K562 (cell line): Measurements from ENCODE around the gene PI16. TPM values are rescaled to one million over a fixed set of nuclear protein-coding genes. Genes with fewer than 3 reads are reported as not detected.

Source experiments
- ATAC-seq: fragments of 200-7000 bp; cut with Tn5 transposase; 3 replicates; pipeline ENCODE4 v1.9.1; 2020; ENCODE audit warnings: moderate library complexity
- BruUV-seq: library from RNA; stranded (reverse); fragments of 400-500 nt; replicated peaks from 2 replicates; lab custom pipeline; 2021; lab: Mats Ljungman, UMichigan
- CTCF ChIA-PET: fragments of 300-600 bp; formaldehyde crosslinking; extraction: SDS; loops from one replicate; lab custom pipeline; 2021; ENCODE audit warnings: low intra/inter-chr PET ratio; lab: Yijun Ruan, JAX
- POLR2A ChIA-PET: fragments of 300-600, 350-650 bp; sonication (Branson Sonifier 250); formaldehyde crosslinking; extraction: SDS; loops from one replicate; lab custom pipeline; 2021; ENCODE audit warnings: antibody characterized with exemption, inconsistent platforms; lab: Yijun Ruan, JAX
- DNase-seq, 4 experiments: peaks; one replicate each; pipeline versions ENCODE4 v3.0.0 to v3.0.0-alpha.2; 2011 to 2018; ENCODE audit warnings: low spot score in 3 of 4, mixed read lengths in 3 of 4; ENCODE audit errors: extremely low read depth in 1 of 4
- FAIRE-seq: peaks from 2 replicates; lab custom pipeline; 2011; peaks lifted over from hg19 to GRCh38; lab: Jason Lieb, UNC
- H2AFZ ChIP-seq: 2 replicates; pipeline ENCODE4 v1.6.0; 2011; ENCODE audit warnings: low read depth, low read length, control low read depth, inconsistent platforms
- H3K27ac ChIP-seq: fragments of 200-600 bp; 3 replicates; pipeline ENCODE4 v1.8.0; 2011; ENCODE audit warnings: low read depth, mild to moderate bottlenecking, control low read depth, inconsistent platforms, low read length, moderate library complexity, mixed read lengths; ENCODE audit errors: extremely low read depth
- H3K27me3 ChIP-seq, 2 experiments: fragments of 300-600 bp in 1 of 2; 2 replicates in 1 of 2; 3 replicates in 1 of 2; pipeline versions ENCODE4 v1.6.0 to v1.8.0; 2011; ENCODE audit warnings: inconsistent platforms in 2 of 2, low read length in 2 of 2, mild to moderate bottlenecking in 1 of 2, mixed read lengths in 1 of 2, moderate library complexity in 1 of 2; ENCODE audit not compliant: control insufficient read depth in 2 of 2, insufficient read depth in 2 of 2
- H3K36me3 ChIP-seq: fragments of 300-600 bp; 3 replicates; pipeline ENCODE4 v1.8.0; 2011; ENCODE audit warnings: mild to moderate bottlenecking, low read length, inconsistent platforms; ENCODE audit not compliant: control insufficient read depth, insufficient read depth
- H3K4me1 ChIP-seq, 2 experiments: fragments of 200-600 bp in 1 of 2; replicated peaks in 1 of 2; 2 replicates in 1 of 2; 3 replicates in 1 of 2; pipeline versions ENCODE4 v1.5.1 to v1.8.0; 2011; ENCODE audit warnings: inconsistent platforms in 2 of 2, low read length in 2 of 2, mild to moderate bottlenecking in 1 of 2, mixed read lengths in 1 of 2, moderate library complexity in 1 of 2; ENCODE audit not compliant: control insufficient read depth in 2 of 2, insufficient read depth in 2 of 2
- H3K4me2 ChIP-seq: 2 replicates; pipeline ENCODE4 v1.6.1; 2011; ENCODE audit warnings: low read length, control low read depth, inconsistent platforms, mixed read lengths; ENCODE audit not compliant: insufficient read depth
- H3K4me3 ChIP-seq: fragments of 200-600 bp; sonication (generic), shearing (Covaris generic); 2 replicates; pipeline ENCODE4 v1.5.1; 2016; ENCODE audit warnings: control low read depth, inconsistent platforms
- H3K79me2 ChIP-seq: fragments of 200-600 bp; 3 replicates; pipeline ENCODE4 v1.8.0; 2011; ENCODE audit warnings: low read length, inconsistent platforms; ENCODE audit not compliant: control insufficient read depth, insufficient read depth
- H3K9ac ChIP-seq, 2 experiments: 2 replicates each; pipeline versions ENCODE4 v1.6.0 to v1.6.1; 2011; ENCODE audit warnings: low read depth in 2 of 2, low read length in 2 of 2, control low read depth in 1 of 2, inconsistent platforms in 1 of 2, mild to moderate bottlenecking in 1 of 2, mixed read lengths in 1 of 2; ENCODE audit not compliant: insufficient read depth in 1 of 2
- H3K9me1 ChIP-seq: one replicate; pipeline ENCODE4 v1.6.0; 2011; ENCODE audit warnings: inconsistent platforms, mild to moderate bottlenecking, low read length, moderate library complexity; ENCODE audit not compliant: control insufficient read depth, insufficient read depth
- H3K9me3 ChIP-seq: replicated peaks from 2 replicates; pipeline ENCODE4 v1.5.1; 2011; ENCODE audit warnings: low read depth, low read length, inconsistent platforms; ENCODE audit not compliant: control insufficient read depth, insufficient read depth
- H4K20me1 ChIP-seq: replicated peaks from 2 replicates; pipeline ENCODE4 v1.6.1; 2011; ENCODE audit warnings: low read length, inconsistent platforms, mixed read lengths; ENCODE audit not compliant: control insufficient read depth, insufficient read depth
- ASH1L ChIP-seq: fragments of 450-650 bp; IDR thresholded peaks from 2 replicates; pipeline ENCODE4 v1.6.1; 2018; ENCODE audit warnings: borderline replicate concordance, mild to moderate bottlenecking, low read depth; ENCODE audit not compliant: partially characterized antibody
- NFATC3 ChIP-seq: fragments of 450-650 bp; IDR thresholded peaks from 2 replicates; pipeline ENCODE4 v1.6.1; 2017; ENCODE audit warnings: mild to moderate bottlenecking
- POLR2A ChIP-seq: fragments of 450-650 bp; conservative IDR thresholded peaks from 2 replicates; pipeline ENCODE4 v1.6.1; 2016
- POLR2AphosphoS2 ChIP-seq: IDR thresholded peaks from 2 replicates; pipeline ENCODE4 v1.6.1; 2012; ENCODE audit warnings: low read length, improper control_type of control experiment
- POLR2G ChIP-seq: fragments of 200-400 bp; formaldehyde crosslinking; IDR thresholded peaks from 2 replicates; pipeline ENCODE4 v1.6.1; 2017; ENCODE audit warnings: low read depth, mild to moderate bottlenecking, antibody characterized with exemption, low read length, moderate library complexity
- RB1 ChIP-seq: fragments of 450-650 bp; IDR thresholded peaks from 2 replicates; pipeline ENCODE4 v1.6.1; 2017; ENCODE audit warnings: low read depth, mild to moderate bottlenecking
- SUPT5H ChIP-seq: fragments of 450-650 bp; IDR thresholded peaks from 2 replicates; pipeline ENCODE4 v1.6.1; 2016
- TCF7 ChIP-seq: sonication (generic); IDR thresholded peaks from 2 replicates; pipeline ENCODE4 v1.6.1; 2016; ENCODE audit warnings: antibody characterized with exemption, borderline replicate concordance
- TEAD2 ChIP-seq: fragments of 450-650 bp; IDR thresholded peaks from 2 replicates; pipeline ENCODE4 v1.6.1; 2016; ENCODE audit warnings: missing genetic modification characterization, control low read depth, missing compliant biosample characterization
- WGBS: fragments of 100-300 bp; shearing (Covaris generic); methylation state at CpG from one replicate; pipeline ENCODE4 v1.1.6; 2016; ENCODE audit warnings: low coverage, mixed read lengths; ENCODE audit not compliant: insufficient coverage; ENCODE audit errors: missing lambda C conversion rate; 5-methylcytosine and 5-hydroxymethylcytosine counted together
- in situ Hi-C: fragments of 300-500 bp; cut with MboI; formaldehyde crosslinking; loops from 4 replicates; pipeline ENCODE4 v1.15.0; 2018; ENCODE audit warnings: inconsistent platforms, mixed read lengths
- intact Hi-C: fragments of 100-400 bp; cut with micrococcal nuclease; formaldehyde crosslinking; loops from 2 replicates; pipeline ENCODE4 v1.14.2; 2022
- polyA plus RNA-seq, 8 experiments: library from polyadenylated mRNA; depleted of rRNA in 4 of 8; stranded (reverse) in 5 of 8; unstranded in 3 of 8; fragments of >200 nt; fragmentation: Nextera tagmentation in 2 of 8; fragmentation: Illumina TruSeq in 1 of 8; extraction: Ambion mirVana in 2 of 8; extraction: Trizol in 1 of 8; gene quantifications; 2 replicates each; pipeline versions ENCODE4 v1.2.1 to v1.2.3, GENCODE V29; 2011 to 2014; ENCODE audit warnings: inconsistent platforms in 1 of 8, missing spikeins in 1 of 8
- total RNA-seq, 7 experiments: library from RNA; depleted of rRNA in 6 of 7; stranded (reverse); fragments of >200 nt in 6 of 7; fragmentation: Illumina TruSeq in 2 of 7; extraction: Trizol in 2 of 7; gene quantifications; 2 replicates each; pipeline versions ENCODE4 v1.2.1 to v1.2.3, GENCODE V29; 2011 to 2021; ENCODE audit warnings: low replicate concordance in 1 of 7

PI16 gene
- total and polyA plus RNA-seq, 9 of the 15 experiments (the other 6 are each of a cell fraction or from before 2014, with no cell fraction given): 0.06 to 0.18 TPM; not detected in 7

- CTCF ChIA-PET: no interaction called here
These were observed 26.0 kb upstream of the PI16 start for GRCh38 chr6:36928547-36928918.

DNA sequence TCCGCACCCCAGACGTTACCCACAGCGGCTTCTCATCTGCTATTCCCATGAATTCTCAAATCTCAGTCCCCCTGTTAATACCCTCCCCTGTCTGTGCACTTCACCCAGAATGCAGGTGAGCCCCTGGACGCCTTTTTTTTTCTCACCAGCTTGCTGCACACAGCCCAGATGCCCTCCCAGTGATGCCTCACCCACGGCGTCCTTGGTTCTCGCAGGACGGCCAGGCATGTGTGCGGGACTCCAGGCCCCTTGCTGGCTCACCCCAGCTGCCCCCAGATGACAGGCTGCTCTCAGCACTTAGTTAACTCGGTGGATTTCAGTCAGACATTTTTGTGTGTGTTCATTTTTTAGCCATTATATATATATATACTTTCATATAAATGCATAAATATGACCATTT, 25.4 kb upstream of the PI16 start:
- no peaks in the 10 kb centered on the region for H3K9me1 ChIP-seq
- CTCF ChIA-PET: no interaction called here
- H3K27me3 ChIP-seq: peaks cover 2 to 7% of the 10 kb centered on the region in 2 experiments; a peak in 4 of 5 replicates
- H3K4me3 ChIP-seq: no peak overlapping the region
- DNase-seq (no peak), ATAC-seq (no peak), FAIRE-seq (no peak)
- TF ChIP-seq POLR2G (peak; percentile 56; the same call in 1 of the 2 replicates), RB1 (no peak), NFATC3 (no peak), SUPT5H (no peak)
- WGBS: 49% methylated on average over 10 of the region's 10 CpGs
- H4K20me1 ChIP-seq: peaks cover 12% of the 10 kb centered on the region; the same call in 1 of the 2 replicates
- intact Hi-C loops: no loop called here
- POLR2A ChIA-PET: interaction anchor here (2.0 kb wide), 1 partner anchor 11 kb away, joined by 8 read pairs; no protein-coding TSS in a partner anchor
- H3K9me3 ChIP-seq: no peaks in the 10 kb centered on the region
- H3K36me3 ChIP-seq: peaks cover 17% of the 10 kb centered on the region; the same call in 2 of the 3 replicates
- BruUV-seq: no TSS peak
- no peak overlapping the region for H3K4me2 ChIP-seq
- H2AFZ ChIP-seq: no peak overlapping the region
- H3K27ac ChIP-seq: no peak overlapping the region
- no peak overlapping the region for H3K9ac ChIP-seq
- in situ Hi-C loops: no loop called here
- H3K79me2 ChIP-seq: no peaks in the 10 kb centered on the region
- H3K4me1 ChIP-seq: peaks cover 0 to 7% of the 10 kb centered on the region in 2 experiments; a peak in 2 of 5 replicates

More at GRCh38 chr6:36928547-36928918, 26.0 kb upstream of the PI16 start:
- Histone ChIP-seq H3K9ac (peak overlapping the region in 1 of 2 experiments; percentile 57; a peak in 2 of 4 replicates), H4K20me1 (peaks cover 12% of the 10 kb centered on the region; the same call in 1 of the 2 replicates), H3K4me2 (no peak overlapping the region), H3K36me3 (peaks cover 23% of the 10 kb centered on the region), H3K27ac (no peak overlapping the region), H2AFZ (no peak overlapping the region), H3K4me1 (peaks cover 0 to 7% of the 10 kb centered on the region in 2 experiments; a peak in 2 of 5 replicates), H3K9me1 (no peaks in the 10 kb centered on the region), H3K27me3 (peaks cover 2 to 7% of the 10 kb centered on the region in 2 experiments; a peak in 4 of 5 replicates), H3K9me3 (no peaks in the 10 kb centered on the region), H3K79me2 (no peaks in the 10 kb centered on the region), H3K4me3 (no peak overlapping the region)
- FAIRE-seq: no peak
- WGBS: 9% methylated on average over 7 of the region's 7 CpGs
- TF ChIP-seq TEAD2 (tag) (no peak), ASH1L (no peak), POLR2G (peak; percentile 36; the same call in 1 of the 2 replicates), POLR2AphosphoS2 (peak; percentile 78; the same call in 1 of the 2 replicates), POLR2A (peak; percentile 0; the same call in 1 of the 2 replicates), TCF7 (no peak)
- POLR2A ChIA-PET: interaction anchor here (0.6 to 2.8 kb wide), 7 partner anchors 8 to 285 kb away, joined by 3 to 10 read pairs (median 3); partner anchors contain the start of gene PPIL1
- DNase-seq: no peak
- no TSS peak for BruUV-seq
- ATAC-seq: peak; percentile 57
- intact Hi-C loops (no loop called here), in situ Hi-C loops (no loop called here)
